ENCODE measurements around the gene SFT2D3. TPM values are rescaled to one million over a fixed set of nuclear protein-coding genes. Genes with fewer than 3 reads are reported as not detected.

Gene SFT2D3
- total RNA-seq, 1 experiment from 2014 or later, result 4.7 TPM

- WGBS (ENCODE audit: extremely low coverage, insufficient read length, low lambda C conversion rate), result no CpG with 5 or more reads among the region's 27 CpGs
- Histone ChIP-seq H4K5ac (ENCODE audit: insufficient read length, low read depth, low read length) (no peak overlapping the region), H2BK15ac (ENCODE audit: low read depth, low read length) (no peak overlapping the region), H4K20me1 (ENCODE audit: control insufficient read depth, insufficient read depth, insufficient read length) (no peaks in the 10 kb centered on the region), H3K56ac (ENCODE audit: insufficient read length, low read depth, low read length) (no peak overlapping the region), H3K23ac (ENCODE audit: insufficient read length, low read depth, low read length) (no peak overlapping the region), H3K4ac (ENCODE audit: low read depth, low read length) (no peak overlapping the region), H3T11ph (ENCODE audit: low read length) (no peak overlapping the region), H4K91ac (ENCODE audit: insufficient read length, low read depth, low read length) (no peak overlapping the region), H2AFZ (ENCODE audit: low read length) (no peak overlapping the region), H2BK12ac (ENCODE audit: insufficient read length, low read depth, low read length) (no peak overlapping the region), H3K27me3 (ENCODE audit: insufficient read depth, low read length) (no peaks in the 10 kb centered on the region), H3K14ac (ENCODE audit: insufficient read depth, low read length) (no peak overlapping the region), H3K23me2 (ENCODE audit: insufficient read length, low read depth, low read length, poor library complexity, severe bottlenecking) (peaks cover 5% of the 10 kb centered on the region), H2BK5ac (ENCODE audit: insufficient read length, low read length) (no peak overlapping the region), H2AK5ac (ENCODE audit: insufficient read length, low read length) (no peak overlapping the region), H3K79me1 (ENCODE audit: insufficient read depth, low read depth, low read length, poor library complexity, severe bottlenecking) (no peaks in the 10 kb centered on the region), H3K79me2 (ENCODE audit: insufficient read depth, low read length) (peaks cover 3% of the 10 kb centered on the region; the same call in 1 of the 2 replicates), H3K27ac (ENCODE audit: insufficient read length, low read depth, low read length) (no peak overlapping the region), H3K18ac (ENCODE audit: insufficient read length, low read depth, low read length) (no peak overlapping the region), H3K9me3 (ENCODE audit: control insufficient read depth, low read depth, low read length) (no peaks in the 10 kb centered on the region), H2BK20ac (ENCODE audit: low read depth, low read length, poor library complexity, severe bottlenecking) (no peak overlapping the region), H2BK120ac (ENCODE audit: low read depth, low read length, poor library complexity, severe bottlenecking) (no peak overlapping the region), H3K9ac (ENCODE audit: extremely low read depth, insufficient read length, low read length) (no peak overlapping the region), H3K4me1 (ENCODE audit: insufficient read depth, low read length) (peaks cover 5% of the 10 kb centered on the region; the same call in 1 of the 2 replicates), H4K8ac (replicated peaks; ENCODE audit: insufficient read length, low read depth, low read length) (no peak overlapping the region), H3K4me2 (ENCODE audit: insufficient read depth, insufficient read length, low read length) (no peak overlapping the region)
- peaks cover 20% of the 10 kb centered on the region for H3K27me3 Mint-ChIP-seq (ENCODE audit: low read depth)
- no peak for TF ChIP-seq CTCF (conservative IDR thresholded peaks at IDR 0.05)
- H3K36me3 Mint-ChIP-seq (ENCODE audit: insufficient read depth in 1 of 3, low read depth in 3 of 3), result peaks cover 0 to 7% (median 7%) of the 10 kb centered on the region in 3 experiments; a peak in 6 of 7 replicates
- no peak overlapping the region for H3K27ac Mint-ChIP-seq
- peaks cover 0 to 4% of the 10 kb centered on the region in 2 experiments; a peak in 1 of 5 replicates for H3K9me3 Mint-ChIP-seq
- no peak for DNase-seq
- peaks cover 18 to 22% of the 10 kb centered on the region in 2 experiments for H3K4me1 Mint-ChIP-seq
- H3K4me3 Mint-ChIP-seq, result peak overlapping the region in 1 of 2 experiments; percentile 18; a peak in 2 of 5 replicates
Measured at GRCh38 chr2:127698553-127699355, 2.5 kb upstream of the SFT2D3 start.

All from H9 (cell line).